Heart left ventricle (tissue), 16 donors: ENCODE data around the gene UGGT2. TPM values are rescaled to one million over a fixed set of nuclear protein-coding genes. Genes with fewer than 3 reads are reported as not detected.
"Not testable (repeated sequence)": the region's sequence is repeated elsewhere in the genome, so short reads cannot be mapped to it uniquely, and the experiment has no call there.

Experiments
- ATAC-seq, 4 donors: fragments of 200-7000 bp; cut with Tn5 transposase; one replicate each; pipeline ENCODE4 v1.9.1; 2020 to 2022; ENCODE audit warnings: moderate library complexity in 4 of 4, mild to moderate bottlenecking in 3 of 4, moderate number of reproducible peaks in 1 of 4
- DNase-seq, 5 donors: peaks; one replicate each; pipeline ENCODE4 v3.0.0-alpha.2; 2020
- H3K27ac ChIP-seq, 12 donors: fragments of 200-600 bp; sonication (generic) in 4 of 12; one replicate each; pipeline versions ENCODE4 v1.5.0 to v1.8.0; 2016 to 2022; ENCODE audit warnings: mild to moderate bottlenecking in 2 of 12
- H3K27me3 ChIP-seq, 9 donors: fragments of 200-600 bp; sonication (generic) in 2 of 9; one replicate each; pipeline versions ENCODE4 v1.5.1 to v1.8.0; 2016 to 2022; ENCODE audit warnings: mild to moderate bottlenecking in 3 of 9
- H3K36me3 ChIP-seq, 9 donors: fragments of 200-600 bp; sonication (generic) in 2 of 9; one replicate each; pipeline versions ENCODE4 v1.5.0 to v1.8.0; 2018 to 2022; ENCODE audit warnings: mild to moderate bottlenecking in 2 of 9
- H3K4me1 ChIP-seq, 12 donors: fragments of 200-600 bp; sonication (generic) in 4 of 12; one replicate each; pipeline versions ENCODE4 v1.5.0 to v1.8.0; 2016 to 2022; ENCODE audit warnings: mild to moderate bottlenecking in 3 of 12
- H3K4me3 ChIP-seq, 12 donors: fragments of 200-600 bp; sonication (generic) in 4 of 12; one replicate each; pipeline versions ENCODE4 v1.5.0 to v1.8.0; 2017 to 2022; ENCODE audit warnings: mild to moderate bottlenecking in 9 of 12, moderate library complexity in 4 of 12
- H3K9me3 ChIP-seq, 12 donors: fragments of 200-600 bp; sonication (generic) in 4 of 12; one replicate each; pipeline versions ENCODE4 v1.5.0 to v1.8.0; 2016 to 2022; ENCODE audit warnings: mild to moderate bottlenecking in 1 of 12
- CTCF ChIP-seq, 12 donors: fragments of 200-600 bp; sonication (generic) in 4 of 12; IDR thresholded peaks; one replicate each; pipeline versions ENCODE4 v1.5.0 to v1.8.0; 2018 to 2022; ENCODE audit warnings: antibody characterized with exemption in 12 of 12, mild to moderate bottlenecking in 5 of 12
- POLR2A ChIP-seq, 2 donors: fragments of 450-650 bp; IDR thresholded peaks; one replicate each; pipeline ENCODE4 v1.6.1; 2017; ENCODE audit warnings: antibody characterized with exemption in 2 of 2, mild to moderate bottlenecking in 2 of 2, moderate library complexity in 2 of 2
- WGBS, 4 donors: extraction: QIAGEN DNeasy Blood & Tissue Kit in 2 of 4; methylation state at CpG; one replicate each; pipeline versions ENCODE4 v1.1.5 to v1.1.7; 2013 to 2018; 5-methylcytosine and 5-hydroxymethylcytosine counted together
- intact Hi-C, 10 donors: fragments of 100-400 bp; cut with DNase I; formaldehyde crosslinking; loops; one replicate each; pipeline versions ENCODE4 v1.11.1 to v1.14.2; 2022
- polyA plus RNA-seq, 2 donors: library from polyadenylated mRNA; stranded (reverse); fragments of 200-250 nt; gene quantifications; one replicate each; pipeline ENCODE4 v1.2.3, GENCODE V29; 2013
- total RNA-seq, 9 donors: library from RNA; depleted of rRNA in 2 of 9; stranded (reverse); fragments of >200 nt in 2 of 9; fragmentation: NEBNext Ultra II Directional in 3 of 9; extraction: Animal tissue kit (Norgen Biotek cat#: 25700) in 3 of 9; gene quantifications; one replicate each; pipeline versions ENCODE4 v1.1.0 to v1.2.4, GENCODE V29; 2016 to 2023
- donor health status: ischemic (EF 13 %, LVEDD 7.1; RV severe dilation, severe dysfunction).
- donor health status: healthy with polysubstance abuse.
- donor health status: DM: no; HTN: yes; CAD: no.
- donor health status: DM: no; HTN: no; CAD: no.
- donor health status: ischemic (EF 25% LVEDD 6.9; RV normal size, moderate dysfunction).
- donor health status: ischemic (EF 25% LVEDD 5.7; RV mildly dilated, moderate dysfunction).
- donor health status: healthy.
- donor health status: DM: yes; HTN: yes; CAD: no.
- donor health status: ischemic (EF 35%, LVEDD 5.7; RV mildly dilated, moderate dysfunction).
- donor health status: nonischemic (EF 11% LVEDD 7.7; RV severe dilation, severe dysfunction).
- donor health status: DM: yes; HTN: yes; CAD: no.
- donor health status: PGD.
- donor health status: ischemic (EF 29% LVEDD 5.4; RV normal size, mild dysfunction).
- donor health status: nonischemic (EF 23%, LVEDD 6.1; RV moderate dilation, normal function).

The UGGT2 gene
- total and polyA plus RNA-seq, 11 donors: 4.3 to 15.9 (median 13.3) TPM

- Histone ChIP-seq H3K27ac (no peak overlapping the region), H3K36me3 (peaks cover 0 to 11% (median 0%) of the 10 kb centered on the region in 9 donors), H3K4me3 (no peak overlapping the region), H3K9me3 (no peaks in the 10 kb centered on the region), H3K27me3 (no peaks in the 10 kb centered on the region), H3K4me1 (no peaks in the 10 kb centered on the region)
- intact Hi-C loops: no loop called here
- no peak for TF ChIP-seq CTCF (IDR thresholded peaks at IDR 0.05)
- no peak for TF ChIP-seq POLR2A (IDR thresholded peaks at IDR 0.05)
- WGBS, 4 donors: 89 to 96% (median 92%) methylated on average over 5 of the region's 5 CpGs
- ATAC-seq (no peak), DNase-seq (no peak)
Measured at GRCh38 chr13:95865080-95865615, 188.1 kb downstream of the UGGT2 start.

- Histone ChIP-seq H3K9me3 (no peaks in the 10 kb centered on the region), H3K27me3 (no peaks in the 10 kb centered on the region), H3K4me1 (peaks cover 0 to 12% (median 0%) of the 10 kb centered on the region in 12 donors), H3K4me3 (no peak overlapping the region), H3K36me3 (peaks cover 0 to 10% (median 0%) of the 10 kb centered on the region in 9 donors), H3K27ac (no peak overlapping the region)
- DNase-seq: no peak
- ATAC-seq: no peak
- TF ChIP-seq POLR2A (IDR thresholded peaks at IDR 0.05): no peak
- TF ChIP-seq CTCF (IDR thresholded peaks at IDR 0.05): no peak
- intact Hi-C loops: no loop called here
Measured at GRCh38 chr13:95862408-95862807, 190.8 kb downstream of the UGGT2 start.

- H3K4me1 ChIP-seq: peaks cover 0 to 12% (median 0%) of the 10 kb centered on the region in 12 donors
- H3K36me3 ChIP-seq: peaks cover 0 to 10% (median 0%) of the 10 kb centered on the region in 9 donors
- TF ChIP-seq CTCF (IDR thresholded peaks at IDR 0.05): no peak
- TF ChIP-seq POLR2A (IDR thresholded peaks at IDR 0.05): no peak
- no peak for ATAC-seq
- no peak overlapping the region for H3K27ac ChIP-seq
- intact Hi-C loops: no loop called here
- no peak overlapping the region for H3K4me3 ChIP-seq
- no peaks in the 10 kb centered on the region for H3K9me3 ChIP-seq
- H3K27me3 ChIP-seq: no peaks in the 10 kb centered on the region
- 80 to 83% (median 81%) methylated on average over 2 of the region's 2 CpGs for WGBS, 4 donors
- no peak for DNase-seq
Measured at GRCh38 chr13:95861296-95861695, 191.9 kb downstream of the UGGT2 start.

- no peaks in the 10 kb centered on the region for H3K9me3 ChIP-seq
- DNase-seq: no peak
- TF ChIP-seq POLR2A (IDR thresholded peaks at IDR 0.05): no peak
- TF ChIP-seq CTCF (IDR thresholded peaks at IDR 0.05): no peak
- intact Hi-C loops: no loop called here
- H3K27ac ChIP-seq: peak overlapping the region in 5 of 12 donors; percentile 5 to 67 (median 11)
- ATAC-seq: peak in 1 of 4 donors; percentile 61
- H3K4me3 ChIP-seq: no peak overlapping the region
- 55 to 66% (median 63%) methylated on average over 10 of the region's 10 CpGs for WGBS, 4 donors
- H3K4me1 ChIP-seq: peaks cover 0 to 12% (median 0%) of the 10 kb centered on the region in 12 donors
- peaks cover 0 to 14% (median 4%) of the 10 kb centered on the region in 9 donors for H3K36me3 ChIP-seq
- no peaks in the 10 kb centered on the region for H3K27me3 ChIP-seq
Measured at GRCh38 chr13:95858286-95859075, 194.7 kb downstream of the UGGT2 start.

- H3K27ac ChIP-seq, H3K4me1 ChIP-seq, intact Hi-C loops, DNase-seq, H3K4me3 ChIP-seq, H3K27me3 ChIP-seq, ATAC-seq: not testable (repeated sequence)
- WGBS, 4 donors: 93 to 97% (median 95%) methylated on average over 22 to 26 of the region's 26 CpGs
- H3K9me3 ChIP-seq: peaks cover 0 to 24% (median 9%) of the 10 kb centered on the region in 12 donors
- H3K36me3 ChIP-seq: peaks cover 0 to 10% (median 4%) of the 10 kb centered on the region in 9 donors
Measured at GRCh38 chr13:95845656-95846055, 207.5 kb downstream of the UGGT2 start.
